ENCODE results near the gene CAPN6.

DNA sequence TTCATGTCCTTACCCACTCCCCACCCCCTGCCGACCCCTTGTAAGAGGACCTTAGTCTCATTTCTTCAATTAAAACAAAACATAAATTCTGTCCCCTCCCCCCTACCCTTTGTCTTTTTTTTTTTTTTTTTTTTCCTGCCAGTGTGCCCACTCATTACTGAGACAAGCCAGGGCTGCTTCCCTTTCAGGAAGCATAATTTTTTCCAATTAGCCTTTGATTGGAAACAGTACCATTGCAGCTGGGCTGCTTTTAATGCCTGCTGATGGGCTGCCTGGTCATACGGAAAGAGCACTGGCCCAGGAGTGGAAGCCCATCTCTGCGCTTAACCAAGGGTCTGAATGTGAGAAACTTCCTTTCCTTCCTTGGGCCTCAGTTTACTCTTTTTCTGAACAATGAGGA lies 18.6 kb upstream of the CAPN6 start:
- TF ChIP-seq, protein P1, sequence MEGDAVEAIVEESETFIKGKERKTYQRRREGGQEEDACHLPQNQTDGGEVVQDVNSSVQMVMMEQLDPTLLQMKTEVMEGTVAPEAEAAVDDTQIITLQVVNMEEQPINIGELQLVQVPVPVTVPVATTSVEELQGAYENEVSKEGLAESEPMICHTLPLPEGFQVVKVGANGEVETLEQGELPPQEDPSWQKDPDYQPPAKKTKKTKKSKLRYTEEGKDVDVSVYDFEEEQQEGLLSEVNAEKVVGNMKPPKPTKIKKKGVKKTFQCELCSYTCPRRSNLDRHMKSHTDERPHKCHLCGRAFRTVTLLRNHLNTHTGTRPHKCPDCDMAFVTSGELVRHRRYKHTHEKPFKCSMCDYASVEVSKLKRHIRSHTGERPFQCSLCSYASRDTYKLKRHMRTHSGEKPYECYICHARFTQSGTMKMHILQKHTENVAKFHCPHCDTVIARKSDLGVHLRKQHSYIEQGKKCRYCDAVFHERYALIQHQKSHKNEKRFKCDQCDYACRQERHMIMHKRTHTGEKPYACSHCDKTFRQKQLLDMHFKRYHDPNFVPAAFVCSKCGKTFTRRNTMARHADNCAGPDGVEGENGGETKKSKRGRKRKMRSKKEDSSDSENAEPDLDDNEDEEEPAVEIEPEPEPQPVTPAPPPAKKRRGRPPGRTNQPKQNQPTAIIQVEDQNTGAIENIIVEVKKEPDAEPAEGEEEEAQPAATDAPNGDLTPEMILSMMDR (conservative IDR thresholded peaks at IDR 0.05 in 1 of 2, IDR thresholded peaks at IDR 0.05 in 1 of 2; ENCODE audit: low read depth in 1 of 2, low read length in 2 of 2), result no peak
- no peak for TF ChIP-seq EZH2 (IDR thresholded peaks at IDR 0.05; ENCODE audit: low read length, missing control alignments)
